ENCODE results near the gene PEPD. TPM values are rescaled to one million over a fixed set of nuclear protein-coding genes. Genes with fewer than 3 reads are reported as not detected.

The PEPD gene
- total RNA-seq, 1 donor from 2014 or later = 112 TPM

GRCh38 chr19:33405254-33405552, 116.4 kb downstream of the PEPD start:
- TF ChIP-seq, protein P1, sequence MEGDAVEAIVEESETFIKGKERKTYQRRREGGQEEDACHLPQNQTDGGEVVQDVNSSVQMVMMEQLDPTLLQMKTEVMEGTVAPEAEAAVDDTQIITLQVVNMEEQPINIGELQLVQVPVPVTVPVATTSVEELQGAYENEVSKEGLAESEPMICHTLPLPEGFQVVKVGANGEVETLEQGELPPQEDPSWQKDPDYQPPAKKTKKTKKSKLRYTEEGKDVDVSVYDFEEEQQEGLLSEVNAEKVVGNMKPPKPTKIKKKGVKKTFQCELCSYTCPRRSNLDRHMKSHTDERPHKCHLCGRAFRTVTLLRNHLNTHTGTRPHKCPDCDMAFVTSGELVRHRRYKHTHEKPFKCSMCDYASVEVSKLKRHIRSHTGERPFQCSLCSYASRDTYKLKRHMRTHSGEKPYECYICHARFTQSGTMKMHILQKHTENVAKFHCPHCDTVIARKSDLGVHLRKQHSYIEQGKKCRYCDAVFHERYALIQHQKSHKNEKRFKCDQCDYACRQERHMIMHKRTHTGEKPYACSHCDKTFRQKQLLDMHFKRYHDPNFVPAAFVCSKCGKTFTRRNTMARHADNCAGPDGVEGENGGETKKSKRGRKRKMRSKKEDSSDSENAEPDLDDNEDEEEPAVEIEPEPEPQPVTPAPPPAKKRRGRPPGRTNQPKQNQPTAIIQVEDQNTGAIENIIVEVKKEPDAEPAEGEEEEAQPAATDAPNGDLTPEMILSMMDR (IDR thresholded peaks at IDR 0.05) = no peak
- intact Hi-C loops (cut with DNase I) = loop anchor here (10.0 kb wide), 1 partner anchor 260 kb away; no protein-coding TSS in a partner anchor
- Histone ChIP-seq H3K27ac (no peak overlapping the region), H3K4me3 (no peak overlapping the region), H3K27me3 (no peaks in the 10 kb centered on the region), H3K9me3 (no peaks in the 10 kb centered on the region), H3K4me1 (no peaks in the 10 kb centered on the region), H3K36me3 (peaks cover 0 to 4% of the 10 kb centered on the region in 2 donors)
- DNase-seq (ENCODE audit: low spot score in 2 of 2) = no peak

DNA sequence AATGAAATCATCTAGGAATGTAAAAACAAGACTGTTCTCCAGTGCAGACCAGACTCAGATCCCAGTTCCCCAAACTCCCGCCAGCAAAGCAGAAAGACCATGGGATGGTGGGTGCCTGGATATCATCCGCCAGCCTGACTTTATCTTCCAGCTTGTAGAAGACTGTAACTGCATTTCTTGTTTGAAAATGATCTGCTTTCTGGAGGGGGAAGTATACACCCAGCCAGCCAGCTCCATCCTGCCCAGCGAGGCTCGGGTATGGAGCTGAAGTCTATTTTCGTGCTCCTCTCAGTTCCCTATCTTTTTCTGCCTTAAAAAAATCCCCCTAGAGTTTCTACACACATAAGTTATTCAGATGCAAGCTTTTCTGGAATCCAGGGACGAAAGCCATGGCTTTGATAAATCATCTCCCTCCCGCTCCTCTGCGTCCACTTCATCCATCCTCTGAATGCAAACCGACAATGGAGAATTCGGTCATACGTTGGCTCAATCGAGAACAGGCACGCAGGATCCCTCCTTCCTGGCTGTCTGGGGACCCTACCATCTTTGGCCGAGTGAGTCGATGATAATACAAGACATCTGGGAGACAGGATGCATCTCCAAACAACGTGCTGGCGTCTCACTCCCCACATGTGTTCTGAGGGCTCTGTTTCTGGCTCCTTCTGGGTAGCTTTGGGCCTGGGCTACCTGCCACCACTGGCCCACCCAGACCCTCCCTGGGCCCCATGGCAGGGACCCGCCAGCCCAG, 116.9 kb downstream of the PEPD start:
- Histone ChIP-seq H3K27ac (no peak overlapping the region), H3K4me3 (no peak overlapping the region), H3K4me1 (no peaks in the 10 kb centered on the region), H3K27me3 (no peaks in the 10 kb centered on the region), H3K9me3 (no peaks in the 10 kb centered on the region), H3K36me3 (no peaks in the 10 kb centered on the region)
- TF ChIP-seq, protein P1 (IDR thresholded peaks at IDR 0.05) = no peak
- no peak for DNase-seq (ENCODE audit: low spot score in 2 of 2)
- intact Hi-C loops (cut with DNase I) = loop anchor here (10.0 kb wide), 1 partner anchor 260 kb away; no protein-coding TSS in a partner anchor

DNA sequence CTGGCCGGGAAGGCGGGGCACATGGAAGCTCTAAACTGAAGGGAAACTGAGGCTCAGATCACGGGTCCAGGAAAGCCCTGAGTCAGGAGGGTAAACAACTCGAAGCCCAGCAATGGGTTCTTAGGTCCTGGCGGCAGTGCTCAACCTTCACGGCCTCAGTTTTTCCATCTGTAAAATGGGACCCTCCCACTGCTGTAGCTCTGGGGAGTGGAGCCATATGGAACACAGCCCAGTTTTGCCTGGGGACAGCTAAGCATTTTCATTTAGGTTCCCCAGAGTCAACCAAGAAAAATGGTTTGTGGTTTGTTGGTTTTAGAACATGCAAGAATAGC, 117.7 kb downstream of the PEPD start:
- Histone ChIP-seq H3K27ac (no peak overlapping the region), H3K4me1 (no peaks in the 10 kb centered on the region), H3K36me3 (no peaks in the 10 kb centered on the region), H3K27me3 (no peaks in the 10 kb centered on the region), H3K9me3 (no peaks in the 10 kb centered on the region), H3K4me3 (no peak overlapping the region)
- intact Hi-C loops (cut with DNase I) = loop anchor here (10.0 kb wide), 1 partner anchor 259 kb away; no protein-coding TSS in a partner anchor
- DNase-seq (ENCODE audit: low spot score in 2 of 2) = no peak
- TF ChIP-seq, protein P1 (IDR thresholded peaks at IDR 0.05) = no peak

DNA sequence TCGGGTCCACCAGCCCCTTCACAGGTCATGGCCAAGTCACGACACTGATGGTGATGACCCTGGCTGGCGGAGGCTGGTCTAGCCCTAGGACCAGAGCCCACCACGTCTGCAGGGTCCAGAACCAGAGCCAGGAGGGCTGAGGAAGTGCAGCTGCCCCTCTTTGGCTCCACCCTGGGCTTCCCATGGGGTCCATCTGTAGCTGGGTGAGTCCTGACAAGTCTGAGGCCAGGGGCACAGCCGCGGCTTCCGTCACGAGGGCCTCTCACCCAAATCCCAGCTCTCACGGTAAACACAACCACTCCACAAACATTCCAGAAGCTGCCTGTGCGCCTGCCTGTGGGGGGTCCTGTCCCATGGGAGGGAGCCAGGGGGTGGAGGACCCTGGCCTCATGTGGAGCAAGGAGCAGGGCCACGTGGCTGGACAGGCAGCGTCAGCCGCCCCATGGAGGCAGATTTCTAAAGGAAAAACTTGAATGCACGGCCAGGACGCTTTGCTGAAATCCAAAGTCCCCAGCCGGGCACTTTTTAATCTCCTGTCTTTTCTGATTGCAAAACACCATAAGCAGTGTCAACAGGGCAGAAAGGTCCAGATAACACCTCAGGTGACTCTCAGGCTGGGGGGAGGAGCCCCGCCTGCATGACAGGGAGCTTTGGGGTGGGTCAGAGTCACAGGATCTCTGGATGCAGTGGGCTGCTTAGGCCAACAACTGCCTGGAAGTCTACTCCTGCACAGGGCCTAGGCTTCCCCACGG, 118.2 kb downstream of the PEPD start:
- no peaks in the 10 kb centered on the region for H3K4me1 ChIP-seq
- H3K27me3 ChIP-seq = no peaks in the 10 kb centered on the region
- no peak overlapping the region for H3K27ac ChIP-seq
- DNase-seq (ENCODE audit: low spot score in 2 of 2) = no peak
- no peaks in the 10 kb centered on the region for H3K36me3 ChIP-seq
- H3K9me3 ChIP-seq = no peaks in the 10 kb centered on the region
- H3K4me3 ChIP-seq = no peak overlapping the region
- TF ChIP-seq, protein P1 (IDR thresholded peaks at IDR 0.05) = no peak
- intact Hi-C loops (cut with DNase I) = loop anchor here (10.0 kb wide), 1 partner anchor 259 kb away; no protein-coding TSS in a partner anchor

DNA sequence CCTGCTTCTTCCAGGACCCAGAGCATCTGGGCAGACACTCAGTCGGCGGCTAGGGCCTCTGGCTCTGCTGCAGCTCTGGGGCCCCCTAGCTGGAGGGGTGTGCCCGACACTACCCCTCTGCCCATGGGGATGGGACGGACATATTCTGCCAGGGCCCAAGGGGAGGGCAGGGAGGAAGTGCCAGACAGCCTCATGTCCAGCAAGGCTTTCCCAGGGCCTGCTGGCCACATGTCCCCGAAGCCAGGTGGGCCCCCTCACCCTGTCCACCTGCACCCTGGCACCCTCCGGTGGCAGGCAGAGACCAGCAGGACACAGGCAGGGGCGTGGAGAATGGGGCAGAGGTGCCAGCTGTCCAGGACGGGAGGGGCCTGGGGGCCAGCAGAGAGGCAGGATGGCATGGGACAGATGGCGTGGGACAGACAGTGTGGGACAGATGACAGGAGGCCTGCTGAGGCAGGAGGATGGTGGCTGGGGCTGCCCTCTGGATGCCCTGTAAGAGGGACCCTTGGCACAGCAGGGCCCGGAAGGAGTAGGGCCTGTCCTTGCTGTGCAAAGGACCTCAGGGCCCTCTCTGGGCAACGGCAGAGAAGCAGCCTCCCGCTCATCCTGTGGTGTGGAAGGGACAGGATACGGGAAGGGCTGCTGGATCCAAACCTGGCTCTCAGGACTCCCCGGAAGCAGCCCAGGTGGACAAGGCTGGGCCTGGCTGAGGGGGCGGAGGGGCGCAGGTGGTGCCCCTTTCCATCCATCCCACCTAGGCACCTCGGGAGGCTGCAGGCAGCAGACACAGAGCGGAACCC, 119.0 kb downstream of the PEPD start:
- intact Hi-C loops (cut with DNase I) = loop anchor here (10.0 kb wide), 1 partner anchor 258 kb away; no protein-coding TSS in a partner anchor
- H3K4me1 ChIP-seq = no peaks in the 10 kb centered on the region
- no peaks in the 10 kb centered on the region for H3K27me3 ChIP-seq
- H3K9me3 ChIP-seq = no peaks in the 10 kb centered on the region
- H3K36me3 ChIP-seq = no peaks in the 10 kb centered on the region
- H3K4me3 ChIP-seq = no peak overlapping the region
- no peak overlapping the region for H3K27ac ChIP-seq
- no peak for DNase-seq (ENCODE audit: low spot score in 2 of 2)
- TF ChIP-seq, protein P1 (IDR thresholded peaks at IDR 0.05) = no peak
